Heart left ventricle (tissue), 13 donors: ENCODE data around the gene RRM1.

ENCODE experiments used
- CTCF ChIP-seq, 12 donors: fragments of 200-600 bp; sonication (generic) in 4 of 12; IDR thresholded peaks; one replicate each; pipeline versions ENCODE4 v1.5.0 to v1.8.0; 2018 to 2022; ENCODE audit warnings: antibody characterized with exemption in 12 of 12, mild to moderate bottlenecking in 5 of 12
- POLR2A ChIP-seq, 2 donors: fragments of 450-650 bp; IDR thresholded peaks; one replicate each; pipeline ENCODE4 v1.6.1; 2017; ENCODE audit warnings: antibody characterized with exemption in 2 of 2, mild to moderate bottlenecking in 2 of 2, moderate library complexity in 2 of 2
- donor health status: ischemic (EF 13 %, LVEDD 7.1; RV severe dilation, severe dysfunction).
- donor health status: DM: no; HTN: yes; CAD: no.
- donor health status: DM: no; HTN: no; CAD: no.
- donor health status: ischemic (EF 25% LVEDD 6.9; RV normal size, moderate dysfunction).
- donor health status: ischemic (EF 25% LVEDD 5.7; RV mildly dilated, moderate dysfunction).
- donor health status: ischemic (EF 35%, LVEDD 5.7; RV mildly dilated, moderate dysfunction).
- donor health status: nonischemic (EF 11% LVEDD 7.7; RV severe dilation, severe dysfunction).
- donor health status: DM: yes; HTN: yes; CAD: no.
- donor health status: PGD.
- donor health status: ischemic (EF 29% LVEDD 5.4; RV normal size, mild dysfunction).
- donor health status: nonischemic (EF 23%, LVEDD 6.1; RV moderate dilation, normal function).

GRCh38 chr11:4115128-4115527 is 20.5 kb downstream of the RRM1 start:
- TF ChIP-seq POLR2A (IDR thresholded peaks at IDR 0.05) (no peak), CTCF (IDR thresholded peaks at IDR 0.05) (no peak)
